ENCODE measurements around the gene SLC27A6.
"Not testable (repeated sequence)": the region's sequence is repeated elsewhere in the genome, so short reads cannot be mapped to it uniquely, and the experiment has no call there.

SLC27A6 gene

DNA sequence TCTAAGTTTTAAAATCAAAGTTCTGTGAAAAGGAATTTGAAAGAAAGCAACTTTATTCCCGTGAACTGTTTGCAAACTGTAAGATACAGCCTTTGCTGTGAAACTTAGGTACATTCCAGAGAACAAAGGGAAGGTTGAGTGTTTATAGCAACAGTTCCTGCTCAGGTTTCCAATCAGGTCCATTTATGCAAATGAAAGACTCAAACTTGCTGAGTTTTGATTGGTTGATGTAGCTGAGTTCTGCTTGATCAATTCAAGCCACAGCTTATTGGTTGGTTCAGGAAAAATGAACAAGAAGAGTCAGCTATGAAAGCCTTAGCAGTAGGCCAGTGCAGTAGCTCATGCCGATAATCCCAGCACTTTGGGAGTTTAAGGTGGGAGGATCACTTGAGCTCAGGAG lies 37.9 kb downstream of the SLC27A6 start:
- no peak for DNase-seq

DNA sequence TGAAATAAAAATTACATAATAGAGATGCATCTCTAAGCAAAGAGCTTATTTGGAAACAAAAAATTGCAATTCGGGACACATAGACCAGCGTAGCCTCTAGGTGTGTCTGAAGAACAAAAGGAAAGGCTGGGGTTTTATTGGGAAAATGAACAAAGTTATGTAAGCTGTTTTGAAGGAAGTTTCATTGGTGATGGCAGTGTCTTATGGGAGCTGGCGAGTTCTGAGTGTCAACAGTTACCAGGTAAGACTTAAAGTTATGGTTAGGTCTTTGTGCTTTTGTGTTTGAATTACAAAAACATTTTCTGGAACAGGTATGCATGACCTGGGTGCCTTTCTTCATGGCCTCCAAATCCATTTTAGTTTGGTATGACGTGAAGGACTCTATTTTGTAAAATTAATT lies 48.9 kb downstream of the SLC27A6 start:
- no peak for DNase-seq

DNA sequence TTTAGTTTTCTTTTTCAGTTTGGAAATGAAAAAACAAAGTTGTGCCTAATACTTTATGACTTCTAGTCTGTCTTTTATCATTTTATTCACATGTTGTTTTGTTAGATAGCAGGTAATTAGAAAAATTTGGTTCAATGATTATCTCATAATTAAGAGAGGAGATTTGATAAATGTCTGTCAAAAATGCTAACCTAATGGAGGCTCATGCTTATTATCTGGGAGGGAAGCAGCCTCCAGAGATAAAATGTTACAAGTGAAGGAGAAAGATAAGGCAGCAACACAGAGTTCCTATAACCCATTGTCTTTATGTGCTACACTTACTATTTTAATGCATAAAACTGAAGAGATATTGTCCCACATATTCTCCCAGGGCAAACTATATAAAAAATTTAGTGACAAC lies 53.5 kb downstream of the SLC27A6 start:
- DNase-seq: no peak

DNA sequence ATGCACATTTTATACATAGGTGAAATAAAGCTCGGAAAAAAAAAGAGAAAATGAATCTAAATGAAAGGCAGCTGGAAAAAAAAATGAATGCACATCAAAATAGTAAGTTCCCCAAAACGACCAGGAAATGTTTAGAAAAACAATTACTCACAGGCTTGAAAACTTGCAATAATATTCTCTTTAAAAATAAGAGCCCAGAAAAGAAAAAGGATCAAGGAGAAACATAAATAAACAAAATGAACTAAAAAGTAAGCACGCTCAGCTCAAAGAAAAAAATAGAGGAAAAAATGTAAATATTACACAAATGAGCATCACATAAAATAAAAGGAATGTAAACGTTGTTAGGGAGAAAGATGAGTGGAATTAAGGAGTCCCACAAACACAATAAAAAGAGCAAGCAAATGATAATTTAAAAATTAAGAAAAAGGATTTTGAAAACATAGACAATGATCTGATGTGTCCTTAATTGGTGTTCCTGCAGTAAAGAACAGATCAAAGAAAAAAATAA lies 54.2 kb downstream of the SLC27A6 start:
- DNase-seq: no peak

DNA sequence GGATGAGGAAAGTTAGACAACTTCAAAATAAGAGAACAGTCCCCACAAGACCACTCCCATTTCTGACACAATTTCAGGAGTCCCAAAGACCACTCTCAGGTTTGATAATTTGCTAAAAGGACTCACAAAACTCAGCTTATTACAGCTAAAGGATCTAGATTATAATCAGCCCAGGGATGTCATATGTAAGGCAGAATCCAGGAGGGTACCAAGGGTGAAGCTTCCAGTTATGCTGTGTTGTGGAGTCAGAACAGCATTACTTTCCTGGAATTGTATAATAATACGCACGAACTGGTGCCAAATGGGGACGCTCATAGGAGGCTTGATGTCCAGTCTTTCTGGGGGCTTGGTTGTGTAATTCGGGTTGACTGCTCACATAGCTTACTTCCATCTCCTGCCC lies 55.4 kb downstream of the SLC27A6 start:
- DNase-seq: no peak

DNA sequence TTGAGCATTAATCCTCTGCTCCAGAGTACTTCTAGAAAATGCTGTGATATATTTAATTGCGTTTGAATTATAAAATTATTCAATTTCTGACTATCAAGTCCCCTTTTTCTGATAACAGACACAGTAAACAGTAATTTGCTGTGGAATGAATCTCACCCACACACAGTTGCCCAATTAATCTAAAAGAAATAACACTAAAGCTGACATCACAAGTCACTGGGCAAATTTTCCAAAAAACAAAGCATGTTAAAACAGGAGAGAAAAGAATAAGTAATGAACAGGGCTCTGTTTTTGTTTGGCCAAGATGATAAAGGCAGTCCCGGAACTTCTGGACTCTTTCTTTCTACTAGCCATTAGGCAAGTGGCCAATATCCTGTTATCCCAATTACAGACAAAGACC lies 56.5 kb downstream of the SLC27A6 start:
- DNase-seq: no peak

DNA sequence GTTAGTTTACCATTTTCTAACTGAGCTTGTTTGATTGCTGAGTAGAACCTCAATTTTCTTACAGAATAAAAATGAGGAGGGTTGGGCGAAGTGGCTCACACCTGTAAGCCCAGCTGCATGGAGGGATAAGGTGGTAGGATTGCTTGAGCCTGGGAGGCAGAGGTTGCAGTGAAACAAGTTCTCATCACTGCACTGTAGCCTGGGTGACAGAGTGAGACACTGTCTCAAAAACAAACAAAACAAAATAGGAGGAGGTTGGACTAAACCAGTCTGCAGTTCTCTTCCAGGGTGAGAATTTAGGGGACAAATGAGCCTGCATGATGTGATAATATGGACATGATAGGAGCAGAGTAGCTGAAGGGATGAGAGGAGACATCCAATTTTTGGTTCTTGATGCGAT lies 57.3 kb downstream of the SLC27A6 start:
- DNase-seq: no peak

DNA sequence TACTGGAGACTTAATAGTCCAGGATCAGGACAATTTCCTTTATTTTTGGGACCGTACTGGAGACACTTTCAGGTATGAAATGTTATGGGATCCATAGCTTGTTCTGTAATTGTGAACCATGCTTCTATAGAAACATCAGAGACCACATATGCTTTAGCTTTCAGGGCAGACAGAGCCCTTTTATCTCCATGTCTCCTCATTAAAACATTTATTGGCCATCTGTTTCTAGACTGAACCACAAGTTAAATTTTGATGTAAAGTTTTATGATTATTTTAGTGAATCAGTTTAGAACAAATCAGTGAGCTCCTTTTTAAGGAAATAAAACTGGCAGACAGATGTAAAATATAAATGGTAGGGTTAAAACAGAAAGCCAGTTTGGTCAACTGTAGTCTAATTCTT lies 62.0 kb downstream of the SLC27A6 start:
- DNase-seq: no peak

DNA sequence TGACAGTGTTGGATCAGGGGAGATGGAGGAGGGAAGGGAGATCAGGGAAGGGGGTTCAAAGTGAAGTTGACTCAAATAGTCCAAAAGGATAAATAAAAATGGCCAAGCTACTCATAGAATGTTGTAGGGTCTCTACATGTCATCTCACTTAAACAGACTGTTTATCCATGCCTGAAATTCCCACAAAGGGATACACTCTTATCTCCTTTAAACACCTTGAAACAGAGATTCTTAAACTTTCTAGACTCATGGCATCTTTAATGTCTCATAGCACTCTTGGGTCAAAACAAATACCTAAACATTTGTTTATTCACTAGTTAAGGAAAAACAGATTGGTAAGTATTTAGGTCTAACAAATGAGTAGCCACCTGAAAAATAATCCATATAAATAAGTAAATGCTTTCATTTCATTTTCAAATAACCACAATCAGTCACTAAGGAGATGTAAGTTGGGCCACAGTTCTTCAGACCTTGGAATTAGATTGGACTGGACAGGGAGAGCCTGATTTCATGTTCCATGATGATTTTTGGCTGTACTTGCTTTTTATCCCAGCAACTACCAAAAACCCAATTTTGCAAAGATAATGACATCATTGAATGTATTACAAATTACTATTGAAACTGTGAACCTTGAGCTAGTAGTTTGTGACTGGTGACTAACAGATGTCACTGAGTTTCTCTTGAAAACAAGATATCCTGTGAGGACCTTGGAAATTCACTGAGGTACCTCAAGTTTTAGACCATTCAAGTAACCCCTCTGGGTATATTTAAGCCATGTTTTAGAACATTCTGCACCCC lies 66.8 kb downstream of the SLC27A6 start:
- DNase-seq: no peak

DNA sequence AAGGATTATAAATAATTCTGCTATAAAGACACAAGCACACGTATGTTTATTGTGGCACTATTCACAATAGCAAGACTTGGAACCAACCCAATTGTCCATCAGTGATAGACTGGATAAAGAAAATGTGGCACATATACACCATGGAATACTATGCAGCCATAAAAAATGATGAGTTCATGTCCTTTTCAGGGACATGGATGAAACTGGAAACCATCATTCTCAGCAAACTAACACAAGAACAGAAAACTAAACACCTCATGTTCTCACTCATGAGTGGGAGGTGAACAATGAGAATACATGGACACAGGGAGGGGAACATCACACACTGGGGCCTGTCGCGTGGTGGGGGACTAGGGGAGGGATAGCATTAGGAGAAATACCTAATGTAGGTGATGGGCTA lies 71.0 kb downstream of the SLC27A6 start:
- DNase-seq: not testable (repeated sequence)

DNA sequence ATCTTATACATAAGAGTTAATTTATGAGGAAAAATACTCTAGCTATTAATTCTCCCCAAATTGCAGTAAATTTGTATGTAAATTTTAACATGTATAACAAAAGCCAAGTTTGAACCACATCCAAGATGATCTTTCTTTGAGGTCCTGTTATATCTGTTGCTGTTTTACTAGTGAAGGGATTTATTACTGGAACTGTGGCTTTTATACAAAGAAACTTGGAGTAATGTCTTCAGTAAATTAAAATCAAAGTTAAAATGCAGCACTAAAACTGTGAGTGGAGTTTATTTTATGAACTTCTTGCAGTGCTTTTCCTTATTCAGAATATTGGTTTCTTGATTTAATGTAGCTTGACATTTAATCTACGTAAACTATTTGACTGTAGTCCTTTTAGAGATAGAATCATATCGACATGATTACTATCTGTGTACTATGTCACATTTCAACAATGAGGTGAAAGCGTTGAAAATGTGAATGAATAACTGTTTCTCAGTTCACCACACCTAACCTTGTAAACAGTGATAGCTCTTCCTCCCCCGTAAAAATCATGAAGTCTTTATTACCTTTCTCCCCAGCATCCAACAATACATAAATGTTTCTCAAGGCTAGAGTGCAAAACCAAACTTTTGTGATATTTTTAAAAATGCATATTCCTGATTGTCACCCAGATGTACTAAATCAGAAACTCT lies 76.1 kb downstream of the SLC27A6 start:
- DNase-seq: no peak

DNA sequence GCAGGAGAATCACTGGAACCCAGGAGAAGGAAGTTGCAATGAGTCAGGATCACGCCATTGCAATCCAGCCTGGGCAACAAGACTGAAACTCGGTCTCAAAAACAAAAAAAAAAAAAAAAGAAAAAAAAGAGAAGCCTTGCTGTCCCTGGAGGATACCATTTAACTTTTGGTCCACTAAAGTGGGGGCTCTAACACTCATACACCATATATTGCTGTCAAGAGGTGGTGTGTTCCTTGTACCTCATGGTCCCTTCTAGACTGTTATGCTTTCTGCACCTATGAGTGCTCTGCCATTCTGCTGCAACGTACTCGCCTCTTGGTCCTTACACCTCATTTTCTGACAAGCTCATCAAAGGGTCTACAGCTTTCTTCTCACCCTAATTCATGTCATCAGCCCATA lies 77.0 kb downstream of the SLC27A6 start:
- DNase-seq: no peak

DNA sequence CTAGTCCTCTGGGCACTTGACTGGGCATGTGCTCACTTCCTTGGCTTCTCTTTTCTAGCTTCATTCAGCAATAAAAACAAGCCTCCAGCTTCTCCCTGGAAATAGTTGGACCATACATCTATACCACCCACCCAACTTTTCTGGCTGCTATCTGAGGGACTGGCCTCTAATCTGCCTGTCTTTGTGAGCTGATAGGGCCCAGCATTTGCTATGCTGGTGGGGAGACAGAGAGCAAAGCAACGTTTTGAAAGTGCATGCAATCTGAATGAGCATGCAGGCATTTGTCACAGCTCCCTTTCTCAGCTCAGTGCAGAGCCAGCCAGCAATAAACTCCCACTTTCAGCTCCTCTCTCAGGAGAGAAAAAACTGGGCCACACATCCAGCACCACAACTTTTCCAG lies 78.6 kb downstream of the SLC27A6 start:
- DNase-seq: no peak

DNA sequence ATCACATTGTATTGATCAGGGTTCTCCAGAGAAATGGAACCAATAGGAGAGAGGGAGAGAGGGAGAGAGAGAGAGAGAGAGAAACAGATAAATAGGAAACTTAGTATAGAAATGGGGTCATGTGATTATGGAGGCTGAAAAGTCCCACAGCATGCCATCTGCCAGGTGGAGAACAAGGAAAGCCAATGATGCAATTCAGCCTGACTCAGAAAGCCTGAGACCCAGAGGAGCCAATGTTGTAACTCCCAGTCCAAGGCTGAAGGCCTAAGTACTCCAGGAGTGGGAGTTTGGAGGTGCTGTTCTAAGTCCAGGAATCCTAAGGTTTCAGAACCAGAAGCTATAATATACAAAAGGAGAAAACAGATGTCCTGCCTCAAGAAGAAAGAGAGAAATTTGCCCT lies 80.9 kb downstream of the SLC27A6 start:
- no peak for DNase-seq

DNA sequence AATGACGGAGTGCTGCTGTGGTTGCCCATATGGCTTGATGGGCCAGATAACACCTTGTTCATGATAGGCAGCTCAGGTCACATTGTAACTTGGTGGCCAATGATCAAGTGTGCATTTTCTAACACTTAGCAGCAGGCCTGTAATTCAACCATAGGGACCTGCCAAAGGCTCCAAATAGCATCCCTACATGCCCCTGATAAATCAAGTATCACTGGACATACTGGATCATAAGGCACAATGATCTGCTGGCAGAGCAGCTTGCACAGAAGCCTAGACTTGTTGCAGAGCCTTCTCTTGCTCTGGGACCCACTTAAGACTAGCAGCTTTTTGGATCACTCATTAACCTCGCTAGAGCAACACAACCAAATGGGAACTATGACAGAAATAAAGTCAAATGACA lies 83.2 kb downstream of the SLC27A6 start:
- no peak for DNase-seq

DNA sequence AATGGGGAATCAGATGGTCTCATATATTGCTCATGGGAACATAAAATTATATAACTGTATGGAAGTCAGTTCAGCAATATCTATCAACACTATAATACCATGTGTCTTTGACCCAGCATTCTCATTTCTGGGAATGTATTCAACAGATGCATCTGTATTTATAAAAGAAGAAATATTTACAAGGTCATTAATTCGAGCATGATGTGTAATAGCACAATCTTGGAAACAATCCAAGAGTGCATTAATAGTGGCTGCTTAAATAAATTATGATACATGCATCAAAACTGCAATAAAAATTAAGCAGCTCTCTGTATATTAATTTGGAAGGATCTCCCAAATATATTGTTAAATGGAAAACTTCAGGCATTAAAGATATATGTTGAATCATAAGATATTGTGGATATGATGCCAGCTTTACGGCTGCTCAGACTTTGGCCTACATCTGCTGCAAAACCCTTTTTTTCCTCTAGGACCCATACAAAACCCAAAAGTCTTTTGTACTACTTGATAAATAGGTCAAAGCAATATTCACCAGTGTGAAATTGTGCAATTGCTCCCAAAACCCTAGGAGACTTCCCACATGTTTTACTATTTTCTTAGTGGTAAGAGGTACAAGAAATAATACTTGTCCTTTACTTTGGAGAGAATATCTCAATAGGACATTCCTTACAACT lies 84.0 kb downstream of the SLC27A6 start:
- DNase-seq: no peak

DNA sequence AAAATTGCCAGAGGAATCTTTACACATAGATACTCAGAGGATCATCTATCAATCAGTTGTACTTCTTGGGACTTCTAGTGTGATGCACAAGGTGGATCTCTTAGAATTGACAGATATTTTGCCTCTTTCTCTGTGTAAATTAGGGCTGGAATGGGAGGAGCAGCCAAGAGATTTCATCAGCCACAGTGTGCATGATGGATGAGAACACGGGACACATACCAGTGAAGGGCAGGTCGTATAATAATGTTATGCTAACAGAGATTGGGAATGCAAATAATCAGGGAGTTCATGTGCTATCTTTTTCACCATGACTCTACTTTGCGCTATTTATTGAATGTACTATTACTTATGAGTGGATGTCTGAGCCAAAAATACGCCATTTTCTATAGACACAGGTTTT lies 86.0 kb downstream of the SLC27A6 start:
- DNase-seq: no peak

DNA sequence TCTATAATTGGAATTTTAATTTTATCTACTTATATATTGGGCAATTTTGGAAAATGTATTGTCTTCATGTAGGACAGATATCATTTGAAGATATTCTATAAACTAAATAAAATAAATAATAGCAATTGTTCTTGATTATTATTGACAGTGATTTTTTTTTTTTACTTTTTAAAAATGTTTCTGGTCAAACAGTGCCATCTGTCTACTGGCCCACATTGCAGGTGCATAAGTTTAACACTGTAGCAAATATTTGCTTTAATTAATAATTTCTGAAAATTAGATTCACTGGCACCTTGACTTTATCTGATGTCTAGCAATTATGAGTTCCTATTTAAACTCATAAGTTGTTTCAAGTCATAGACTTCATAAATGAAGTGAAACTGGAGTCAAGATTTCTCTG lies 88.2 kb downstream of the SLC27A6 start:
- DNase-seq: no peak

DNA sequence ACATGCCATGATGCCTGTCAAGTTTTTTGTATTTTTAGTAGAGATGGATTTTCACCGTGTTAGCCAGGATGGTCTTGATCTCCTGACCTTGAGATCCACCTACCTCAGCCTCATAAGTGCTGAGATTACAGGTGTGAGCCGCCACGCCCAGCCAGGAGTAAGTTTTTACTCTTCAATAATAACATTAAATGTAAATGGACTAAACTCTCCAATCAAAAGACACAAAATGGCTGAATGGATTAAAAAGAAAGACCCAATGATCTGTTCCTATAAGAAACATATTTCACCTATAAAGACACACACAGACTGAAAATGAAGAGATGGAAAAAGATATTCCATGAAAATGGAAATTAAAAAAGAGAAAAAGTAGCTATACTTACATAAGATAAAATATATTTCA lies 92.0 kb downstream of the SLC27A6 start:
- DNase-seq: no peak

DNA sequence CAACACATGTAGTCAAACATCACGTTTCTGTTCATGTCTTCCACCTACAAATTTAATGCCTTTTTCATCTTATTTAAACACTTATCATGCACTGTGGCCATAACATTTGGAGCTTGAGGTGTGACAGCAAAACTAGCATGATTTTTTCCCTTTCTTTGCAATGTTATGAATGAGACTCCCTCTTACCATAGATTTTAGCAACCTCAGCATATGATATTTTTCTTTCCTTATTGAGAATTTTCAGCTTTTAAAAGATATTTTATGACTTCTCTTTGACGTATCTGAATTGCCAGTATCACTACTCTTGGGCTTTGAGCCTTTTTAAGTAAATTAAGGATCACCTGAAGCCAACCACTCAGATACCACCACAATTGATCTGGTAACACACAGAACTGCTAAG lies 96.6 kb downstream of the SLC27A6 start:
- no peak for DNase-seq

DNA sequence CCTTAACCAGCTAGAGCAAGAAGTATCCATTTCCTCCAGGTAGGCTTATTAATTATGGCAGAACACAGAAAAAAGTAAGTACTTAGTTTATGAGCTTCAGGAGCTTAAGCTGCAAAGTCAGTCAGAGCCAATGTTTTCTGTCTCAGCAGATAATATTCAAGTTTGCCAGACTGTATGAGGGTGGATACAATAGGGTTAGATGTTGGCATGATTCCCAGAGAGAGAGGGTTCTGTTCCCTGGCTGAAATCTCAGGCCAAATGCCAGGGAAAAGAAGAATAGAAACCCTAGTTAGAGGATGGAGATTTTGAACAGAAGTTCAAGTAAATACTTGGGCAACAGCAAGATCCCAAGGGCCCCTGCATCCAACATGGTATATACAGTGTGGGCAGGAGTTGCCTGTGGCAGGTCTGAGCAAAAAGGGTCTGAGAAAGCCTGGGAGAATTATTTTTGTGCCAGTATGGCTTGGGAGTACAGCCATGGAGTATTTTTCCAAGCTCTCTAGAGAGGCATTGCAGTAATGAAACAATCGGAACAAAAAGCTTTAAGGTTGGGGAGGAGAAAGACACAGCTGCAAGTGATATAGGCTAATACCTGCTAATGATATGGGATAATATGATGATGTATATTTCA lies 98.3 kb downstream of the SLC27A6 start:
- no peak for DNase-seq

DNA sequence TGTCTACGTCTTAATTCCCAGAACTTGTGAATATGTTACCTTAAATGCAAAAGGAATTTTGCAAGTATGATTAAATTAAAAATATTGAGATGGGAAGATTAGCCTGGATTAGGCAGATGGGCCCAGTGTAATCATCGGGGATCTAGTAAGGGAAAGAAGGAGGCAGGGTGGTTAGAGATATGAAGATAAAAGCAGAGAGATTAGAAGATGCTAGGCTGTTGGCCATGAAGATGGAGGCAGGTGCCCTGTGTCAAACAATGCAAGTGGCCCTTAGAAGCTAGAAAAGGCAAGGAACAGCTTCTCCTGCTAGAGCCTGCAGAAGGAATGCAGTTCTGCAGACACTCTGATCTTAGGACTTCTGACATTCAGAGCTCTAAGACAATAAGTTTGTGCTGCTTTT lies 100.4 kb downstream of the SLC27A6 start:
- DNase-seq: no peak

DNA sequence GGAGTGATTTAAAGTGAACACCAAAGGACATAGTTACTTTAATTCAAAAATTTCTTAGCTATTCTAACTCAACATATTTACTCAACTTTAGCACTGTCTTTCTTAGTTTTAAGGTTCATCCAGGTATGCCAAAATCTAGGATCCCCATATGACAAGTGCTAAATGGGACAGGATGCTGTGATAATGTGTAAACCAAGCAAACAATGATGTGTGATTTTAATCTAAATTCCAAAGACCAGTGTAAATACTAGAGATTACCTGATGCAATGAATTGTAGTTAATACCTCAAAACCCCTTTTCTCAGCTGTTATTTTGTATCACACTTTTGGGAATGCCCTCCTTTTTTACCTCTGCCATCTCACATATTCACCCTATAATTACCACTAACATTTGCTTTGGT lies 102.5 kb downstream of the SLC27A6 start:
- DNase-seq: no peak

DNA sequence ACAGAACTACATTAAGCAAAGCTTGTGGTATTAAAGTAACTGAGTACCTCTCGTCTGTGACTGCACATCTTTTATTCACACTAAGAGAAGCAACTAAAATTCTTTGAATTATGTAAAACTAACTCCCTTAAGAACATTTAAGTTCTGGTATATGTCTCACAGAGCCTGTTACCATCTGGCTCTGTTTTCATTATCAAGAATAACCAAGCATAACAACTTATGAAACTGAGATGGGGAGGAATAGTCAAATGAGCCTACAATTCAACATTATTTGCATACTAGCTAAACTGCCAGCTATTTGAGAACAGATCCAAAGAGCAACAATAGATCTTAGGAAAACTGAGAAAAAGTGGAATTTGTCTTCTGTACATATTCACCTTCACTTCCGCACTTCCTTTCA lies 104.0 kb downstream of the SLC27A6 start:
- DNase-seq: no peak
